Activated CD4-positive, CD25-positive, alpha-beta regulatory T cell treated with anti-CD3 and anti-CD28 coated beads, Interleukin-2, amount 50 U/mL, for 72 hours (primary cell): Measurements from ENCODE around the gene HMGB1.
"Not testable (repeated sequence)": the region's sequence is repeated elsewhere in the genome, so short reads cannot be mapped to it uniquely, and the experiment has no call there.

Experiments used
- DNase-seq: peaks from one replicate; pipeline ENCODE4 v3.0.0; 2021

HMGB1 gene

GRCh38 chr13:30465343-30465592, 468 bp downstream of the HMGB1 start:
- no peak for DNase-seq

DNA sequence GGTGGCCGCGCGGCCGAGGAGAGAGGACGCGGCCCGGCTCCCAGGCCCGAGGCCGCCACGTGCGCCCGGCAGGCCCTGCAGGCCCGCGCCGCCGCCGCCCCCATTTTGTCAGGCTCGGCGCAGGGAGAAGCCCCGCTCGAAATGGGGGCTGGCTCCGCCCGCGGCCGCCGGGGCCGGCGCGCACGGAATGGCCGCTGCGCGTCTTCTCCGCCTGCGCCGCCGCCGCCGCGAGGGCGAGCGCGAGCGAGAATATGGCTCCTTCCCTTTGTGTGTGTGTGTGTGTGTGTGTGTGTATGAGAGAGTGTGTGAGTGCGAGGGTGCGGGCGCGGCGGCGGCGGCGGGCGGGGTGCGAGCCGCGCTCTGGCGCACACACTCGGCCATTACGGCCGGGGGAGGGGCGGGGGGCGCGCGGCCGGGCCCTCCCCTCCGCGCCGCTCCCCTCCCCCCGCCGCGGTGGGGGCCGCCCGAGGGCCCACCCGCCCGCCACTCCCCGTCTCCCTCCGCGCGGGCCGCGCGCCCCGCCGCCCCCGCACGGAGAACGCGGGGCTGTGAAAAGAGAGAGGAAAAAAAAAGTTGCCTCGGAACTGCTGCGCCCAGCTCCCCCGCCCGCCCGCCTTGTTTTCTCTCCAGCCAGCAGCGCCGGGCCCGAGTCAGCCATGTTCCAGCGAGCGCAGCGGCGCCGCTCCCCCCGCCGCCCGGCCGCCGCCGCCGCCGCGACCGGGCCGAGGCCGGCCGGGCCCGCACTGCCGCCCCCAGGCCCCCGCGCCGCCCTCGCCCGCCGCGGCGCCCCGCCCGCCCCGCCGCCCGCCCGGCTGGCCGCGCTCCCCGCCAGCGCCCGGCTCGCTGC, 1.0 kb downstream of the HMGB1 start:
- peak; percentile 72 for DNase-seq

- DNase-seq = peak; percentile 72
These were observed 1.8 kb downstream of the HMGB1 start for GRCh38 chr13:30463787-30464495.

DNA sequence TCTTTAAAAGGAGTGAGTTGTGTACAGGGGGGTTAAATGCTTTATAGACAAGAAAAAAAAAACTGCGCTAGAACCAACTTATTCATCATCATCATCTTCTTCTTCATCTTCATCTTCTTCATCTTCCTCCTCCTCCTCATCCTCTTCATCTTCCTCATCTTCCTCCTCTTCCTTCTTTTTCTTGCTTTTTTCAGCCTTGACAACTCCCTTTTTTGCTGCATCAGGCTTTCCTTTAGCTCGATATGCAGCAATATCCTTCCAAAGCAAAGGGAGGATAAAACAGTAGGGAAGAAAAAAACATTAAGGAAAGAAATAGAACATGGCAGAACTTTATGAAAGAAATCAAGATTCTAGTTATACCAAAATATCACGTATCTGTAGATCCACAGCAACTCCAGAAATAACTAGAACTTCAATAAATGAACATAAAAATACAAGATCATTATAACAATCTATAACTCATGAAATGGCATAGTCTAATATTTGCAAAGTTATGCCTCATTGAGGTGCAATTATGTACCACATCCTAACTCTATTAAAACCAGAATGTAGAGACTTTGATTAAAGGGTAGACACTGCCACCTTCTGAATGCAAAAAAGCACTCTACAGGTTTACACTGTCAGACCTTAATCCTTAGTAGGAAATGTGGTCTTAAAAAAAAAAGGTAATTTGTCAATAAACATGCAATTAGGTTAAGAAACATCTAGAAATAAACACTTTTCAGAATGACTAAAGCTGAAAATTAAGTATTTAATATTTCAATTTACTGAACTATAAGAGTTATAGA, 4.3 kb downstream of the HMGB1 start:
- not testable (repeated sequence) for DNase-seq

GRCh38 chr13:30457306-30457891, 8.3 kb downstream of the HMGB1 start:
- DNase-seq = no peak

DNA sequence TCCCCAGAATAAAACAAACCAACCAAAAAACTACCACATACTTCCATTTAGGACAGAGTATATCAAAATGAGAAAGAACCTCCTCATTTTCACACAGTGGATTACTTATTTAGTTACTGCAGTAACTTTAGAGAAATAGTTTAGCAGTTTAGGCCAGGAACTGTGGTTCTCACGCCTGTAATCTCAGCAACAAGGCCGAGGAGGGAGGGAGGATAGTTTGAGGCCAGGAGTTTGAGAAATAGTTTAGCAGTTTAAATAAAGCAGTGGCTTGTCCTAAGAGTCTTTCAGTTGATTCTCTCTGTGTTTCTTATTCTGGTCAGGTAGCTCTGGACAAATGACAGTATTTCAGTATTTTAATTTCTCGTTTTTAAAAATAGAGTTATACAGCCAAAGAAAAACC, 9.4 kb downstream of the HMGB1 start:
- no peak for DNase-seq

GRCh38 chr13:30454991-30455390, 10.7 kb downstream of the HMGB1 start:
- no peak for DNase-seq

DNA sequence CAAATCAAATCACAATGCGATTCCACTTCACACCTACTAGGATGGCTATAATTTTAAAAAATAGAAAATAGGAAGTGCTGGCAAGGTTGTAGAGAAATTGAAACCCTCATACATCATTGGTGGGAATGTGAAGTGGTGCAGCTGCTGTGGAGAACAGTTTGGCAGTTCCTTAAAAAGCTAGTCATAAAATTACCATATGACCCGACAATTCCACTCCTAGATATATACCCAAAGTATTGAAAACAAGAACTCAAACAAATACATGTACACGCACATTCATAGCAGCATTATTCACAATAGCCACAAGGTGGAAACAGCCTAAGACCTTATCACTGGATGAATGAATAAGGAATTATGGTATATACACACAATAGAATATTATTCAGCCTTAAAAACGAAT, 12.0 kb downstream of the HMGB1 start:
- DNase-seq = no peak

DNA sequence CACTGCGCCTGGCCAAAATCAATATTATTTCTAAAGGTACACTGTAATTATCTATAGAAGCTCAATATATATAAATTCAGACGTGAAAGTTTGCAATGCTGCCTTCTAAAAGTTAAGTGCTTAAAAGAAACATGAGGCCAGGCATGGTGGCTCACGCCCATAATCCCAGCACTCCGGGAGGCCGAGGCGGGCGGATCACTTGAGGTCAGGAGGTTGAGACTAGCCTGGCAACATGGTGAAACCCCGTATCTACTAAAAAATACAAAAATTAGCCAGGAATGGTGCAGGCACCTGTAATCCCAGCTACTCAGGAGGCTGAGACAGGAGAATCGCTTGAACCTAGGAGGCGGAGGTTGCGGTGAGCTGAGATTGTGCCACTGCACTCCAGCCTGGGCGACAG, 14.3 kb downstream of the HMGB1 start:
- not testable (repeated sequence) for DNase-seq

DNA sequence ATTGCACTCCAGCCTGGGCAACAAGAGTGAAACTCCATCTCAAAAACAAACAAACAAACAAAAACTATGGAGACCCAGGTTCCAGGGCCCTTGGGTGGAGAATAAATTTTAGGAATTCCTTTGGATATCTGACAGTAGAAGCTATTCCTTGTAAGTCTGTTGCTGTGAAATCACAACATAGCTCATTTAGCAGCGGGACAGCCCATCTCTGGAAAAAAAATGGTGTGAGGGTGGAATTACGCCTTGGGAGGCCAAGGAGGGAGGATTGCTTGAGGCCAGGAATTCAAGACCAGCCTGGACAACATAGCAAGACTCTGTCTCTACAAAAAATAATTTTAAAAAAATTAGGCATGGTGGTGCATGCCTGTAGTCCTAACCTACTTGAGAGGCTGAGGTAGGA, 15.7 kb downstream of the HMGB1 start:
- no peak for DNase-seq

- no peak for DNase-seq
These were observed 17.3 kb downstream of the HMGB1 start for GRCh38 chr13:30448441-30448840.

- DNase-seq = no peak
These were observed 19.6 kb downstream of the HMGB1 start for GRCh38 chr13:30446126-30446500.

- no peak for DNase-seq
These were observed 21.8 kb downstream of the HMGB1 start for GRCh38 chr13:30443957-30444404.

DNA sequence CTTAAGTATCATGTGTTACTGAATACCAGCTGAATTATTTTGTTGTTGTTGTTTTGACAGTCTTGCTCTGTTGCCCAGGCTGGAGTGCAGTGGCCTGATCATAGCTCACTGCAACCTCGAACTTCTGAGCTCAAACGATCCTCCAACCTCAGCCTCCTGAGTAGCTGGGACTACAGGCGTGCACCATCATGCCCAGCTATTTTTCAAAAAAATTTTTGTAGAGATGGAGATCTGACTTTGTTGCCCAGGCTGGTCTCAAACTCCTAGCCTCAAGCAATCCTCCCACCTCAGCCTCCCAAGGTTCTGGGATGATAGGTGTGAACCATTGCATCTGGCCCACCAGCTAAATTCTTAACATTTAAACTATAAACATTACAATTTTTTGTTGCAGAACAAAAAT, 22.2 kb downstream of the HMGB1 start:
- DNase-seq = not testable (repeated sequence)

DNA sequence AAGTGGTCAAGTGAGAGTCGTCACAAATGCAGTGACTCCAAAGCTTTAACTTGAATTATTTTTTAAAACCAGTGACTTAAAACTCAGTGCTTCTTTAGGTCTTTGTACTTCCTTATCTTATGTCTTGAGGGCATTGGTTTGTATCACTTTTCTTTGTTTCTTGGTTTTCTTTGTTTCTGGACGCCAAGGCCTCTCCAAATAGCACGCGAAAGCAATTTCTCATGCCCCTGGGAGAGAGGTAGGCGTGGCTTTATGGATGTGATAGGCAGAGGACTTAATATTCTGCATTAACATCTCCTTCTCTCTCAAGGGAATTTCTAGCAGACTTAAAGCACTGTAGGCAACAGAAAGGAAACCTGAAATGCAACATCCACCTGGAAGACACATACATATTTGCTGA, 22.8 kb downstream of the HMGB1 start:
- DNase-seq = no peak

GRCh38 chr13:30440910-30441703, 24.6 kb downstream of the HMGB1 start:
- no peak for DNase-seq

GRCh38 chr13:30438286-30438685, 27.4 kb downstream of the HMGB1 start:
- DNase-seq = no peak

GRCh38 chr13:30437177-30437576, 28.6 kb downstream of the HMGB1 start:
- no peak for DNase-seq

DNA sequence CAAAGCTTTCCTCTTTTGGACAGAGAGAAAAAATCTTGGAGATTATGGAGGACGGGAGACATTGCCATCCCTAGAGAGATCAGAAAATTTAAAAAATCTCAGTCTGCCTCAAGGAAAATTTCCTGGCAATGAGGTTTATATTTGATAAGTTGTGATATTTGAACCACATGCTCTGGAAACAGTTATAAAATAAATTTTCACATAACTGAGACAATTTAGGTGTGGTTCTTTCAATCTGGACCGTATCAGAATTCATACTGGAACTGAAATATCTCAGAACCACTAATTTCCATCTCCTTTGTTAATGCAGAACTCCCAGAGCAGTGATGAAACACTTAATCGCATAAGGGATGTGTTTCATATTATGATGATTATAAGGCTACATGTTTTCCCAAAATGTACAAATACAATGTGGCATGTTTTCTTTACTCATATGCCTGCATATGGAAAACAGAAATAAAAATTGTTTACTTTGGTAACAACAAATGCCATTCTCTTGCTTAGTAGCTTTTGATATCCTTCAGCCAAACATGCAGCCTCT, 29.8 kb downstream of the HMGB1 start:
- DNase-seq = no peak

GRCh38 chr13:30431269-30431940, 34.3 kb downstream of the HMGB1 start:
- no peak for DNase-seq
